Ovary (tissue), 3 donors: ENCODE results near the gene HYI.

Source experiments
- EP300 ChIP-seq: sonication (generic); formaldehyde crosslinking; IDR thresholded peaks from one replicate; pipeline ENCODE4 v1.6.1; 2017; ENCODE audit warnings: antibody characterized with exemption
- POLR2A ChIP-seq: fragments of 450-650 bp; IDR thresholded peaks from one replicate; pipeline ENCODE4 v1.6.1; 2017; ENCODE audit warnings: antibody characterized with exemption, mild to moderate bottlenecking, moderate library complexity
- TF ChIP-seq, protein P1 (sequence below), 3 donors: fragments of 450-650 bp in 2 of 3; fragments of 200-600 bp in 1 of 3; IDR thresholded peaks; one replicate each; pipeline versions ENCODE4 v1.5.1 to v1.8.0; 2016 to 2022; ENCODE audit warnings: antibody characterized with exemption in 3 of 3, mild to moderate bottlenecking in 1 of 3
- donor health status: DM: no; HTN: no; CAD: no.

DNA sequence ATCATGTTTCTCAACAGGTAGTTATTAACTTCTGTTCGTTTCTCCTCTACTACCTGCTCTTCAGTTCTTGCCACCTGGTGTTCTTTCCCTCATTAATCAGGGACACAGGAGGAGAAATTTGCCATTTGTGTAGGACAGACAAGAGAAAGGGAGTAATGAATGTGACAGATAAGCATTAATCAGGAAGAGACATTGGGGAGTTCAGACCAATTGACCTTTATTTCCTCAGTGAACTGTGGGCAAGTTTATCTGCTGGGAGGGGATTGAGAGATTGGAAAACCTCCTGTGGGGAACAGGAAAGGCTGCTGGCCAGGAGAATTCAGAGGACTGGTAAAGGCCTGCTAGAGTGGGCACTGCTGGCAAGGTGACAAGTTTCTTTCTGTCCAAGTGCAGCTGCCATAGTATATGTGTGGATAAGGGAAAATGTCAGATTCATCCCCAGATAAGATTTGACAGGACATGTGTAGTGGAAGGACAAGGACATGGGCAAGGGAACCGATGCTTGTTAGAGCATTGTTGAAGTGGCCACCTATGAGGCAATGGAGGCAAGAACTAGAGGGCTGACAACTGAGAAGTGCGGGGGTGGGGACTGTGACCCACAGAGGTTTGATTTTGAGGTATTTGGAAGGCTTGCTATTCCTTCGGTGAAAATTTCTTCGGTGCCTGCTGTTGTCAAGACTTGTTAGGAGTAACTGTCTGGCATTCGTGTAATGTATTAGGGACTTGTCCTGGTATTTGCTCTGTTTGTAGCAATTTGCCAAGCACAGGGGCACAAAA, 51.5 kb downstream of the HYI start:
- TF ChIP-seq POLR2A (no peak), EP300 (no peak)
- TF ChIP-seq, protein P1, sequence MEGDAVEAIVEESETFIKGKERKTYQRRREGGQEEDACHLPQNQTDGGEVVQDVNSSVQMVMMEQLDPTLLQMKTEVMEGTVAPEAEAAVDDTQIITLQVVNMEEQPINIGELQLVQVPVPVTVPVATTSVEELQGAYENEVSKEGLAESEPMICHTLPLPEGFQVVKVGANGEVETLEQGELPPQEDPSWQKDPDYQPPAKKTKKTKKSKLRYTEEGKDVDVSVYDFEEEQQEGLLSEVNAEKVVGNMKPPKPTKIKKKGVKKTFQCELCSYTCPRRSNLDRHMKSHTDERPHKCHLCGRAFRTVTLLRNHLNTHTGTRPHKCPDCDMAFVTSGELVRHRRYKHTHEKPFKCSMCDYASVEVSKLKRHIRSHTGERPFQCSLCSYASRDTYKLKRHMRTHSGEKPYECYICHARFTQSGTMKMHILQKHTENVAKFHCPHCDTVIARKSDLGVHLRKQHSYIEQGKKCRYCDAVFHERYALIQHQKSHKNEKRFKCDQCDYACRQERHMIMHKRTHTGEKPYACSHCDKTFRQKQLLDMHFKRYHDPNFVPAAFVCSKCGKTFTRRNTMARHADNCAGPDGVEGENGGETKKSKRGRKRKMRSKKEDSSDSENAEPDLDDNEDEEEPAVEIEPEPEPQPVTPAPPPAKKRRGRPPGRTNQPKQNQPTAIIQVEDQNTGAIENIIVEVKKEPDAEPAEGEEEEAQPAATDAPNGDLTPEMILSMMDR (IDR thresholded peaks at IDR 0.05), result no peak
